HG03097 (cell line): ENCODE data around the gene MACC1.
A peak's percentile ranks its signal among the peaks of the same experiment; 100 is the strongest.

Experiments used
- ATAC-seq: cut with Tn5 transposase; IDR thresholded peaks from one replicate; pipeline ENCODE4 v1.9.1; 2021; ENCODE audit not compliant: unreplicated experiment, low FRiP score

The MACC1 gene

GRCh38 chr7:20229646-20230500 is 12.7 kb upstream of the MACC1 start:
- no peak for ATAC-seq

GRCh38 chr7:20229081-20229480 is 11.9 kb upstream of the MACC1 start:
- no peak for ATAC-seq

DNA sequence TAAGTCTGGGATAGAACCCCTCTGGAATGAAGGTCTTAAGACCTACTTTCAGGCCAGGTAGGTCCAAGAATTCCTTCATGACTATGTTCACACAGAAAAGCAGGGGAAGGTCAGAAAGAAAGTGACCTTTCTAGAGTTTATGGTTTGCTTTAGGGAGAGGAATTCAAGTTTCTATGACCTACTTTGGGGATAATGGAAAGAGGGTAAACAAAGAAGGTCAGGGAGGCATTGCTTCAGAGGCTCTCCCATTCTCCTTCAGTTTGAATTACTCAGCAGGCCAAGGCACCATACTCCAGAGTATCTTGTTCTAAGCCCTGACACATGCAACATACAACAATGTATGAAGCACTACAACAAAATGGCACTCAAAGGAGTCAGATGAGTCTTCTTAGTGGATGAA is 11.5 kb upstream of the MACC1 start:
- no peak for ATAC-seq

DNA sequence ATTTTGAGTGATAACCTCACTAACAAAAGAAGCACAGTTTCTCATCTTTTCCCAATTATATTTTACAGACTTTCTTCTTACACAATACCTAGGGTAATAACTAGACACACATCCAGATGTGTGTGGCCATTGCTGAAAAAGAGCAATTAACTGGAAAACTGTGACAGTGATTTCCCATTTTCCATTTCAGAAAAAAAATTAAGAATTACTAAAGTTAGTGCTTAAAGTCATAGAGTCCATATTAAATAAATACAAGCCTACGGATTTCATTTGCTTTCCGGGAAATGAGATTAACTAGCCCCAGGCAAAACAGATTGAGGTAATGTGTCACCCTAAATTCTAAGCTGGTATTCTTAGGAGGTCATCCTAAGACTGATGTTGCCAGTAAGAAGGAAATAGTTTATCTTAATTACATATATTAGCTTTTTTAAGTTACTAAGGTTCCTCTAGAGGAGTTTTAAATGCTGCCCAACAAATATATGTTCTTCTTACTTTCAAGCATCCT is 10.2 kb upstream of the MACC1 start:
- no peak for ATAC-seq

GRCh38 chr7:20226860-20227259 is 9.7 kb upstream of the MACC1 start:
- no peak for ATAC-seq

DNA sequence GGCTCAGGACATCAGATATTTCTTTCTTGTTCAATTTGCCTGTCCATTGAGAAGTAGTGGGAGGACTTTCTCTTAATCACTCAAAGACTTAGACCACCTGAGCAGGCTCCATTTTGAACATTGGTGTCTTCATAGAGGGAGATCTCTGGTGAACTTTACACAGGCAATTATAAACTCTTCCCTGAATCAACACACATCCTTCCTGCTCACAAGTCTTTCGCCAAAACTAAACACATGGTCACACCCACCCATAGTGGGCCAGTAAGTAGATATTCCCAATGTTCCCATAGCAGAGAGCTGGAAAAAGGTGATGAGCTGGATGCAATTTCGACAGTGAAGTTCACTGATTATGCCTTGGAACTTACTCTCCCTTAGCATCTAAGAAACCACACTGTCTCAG is 8.2 kb upstream of the MACC1 start:
- ATAC-seq, result no peak

DNA sequence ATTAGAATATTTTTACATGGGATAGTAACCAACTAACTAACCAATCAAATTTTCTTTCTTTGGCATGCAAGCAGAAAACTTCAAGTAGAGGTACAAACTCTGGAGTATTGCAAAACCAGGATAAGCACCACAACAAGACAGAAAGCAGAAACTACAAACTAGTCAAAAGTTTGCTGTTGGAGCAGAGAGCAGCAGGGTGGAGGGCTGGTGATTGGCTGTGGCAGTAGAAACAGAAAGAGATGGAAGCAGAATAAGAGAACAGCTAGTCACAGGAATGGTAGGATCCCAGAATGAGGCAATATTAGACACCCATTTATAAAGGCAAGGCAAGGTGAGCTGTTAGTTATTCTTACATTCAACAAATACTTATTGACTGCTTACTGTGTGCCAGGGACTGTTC is 6.8 kb upstream of the MACC1 start:
- ATAC-seq, result no peak

DNA sequence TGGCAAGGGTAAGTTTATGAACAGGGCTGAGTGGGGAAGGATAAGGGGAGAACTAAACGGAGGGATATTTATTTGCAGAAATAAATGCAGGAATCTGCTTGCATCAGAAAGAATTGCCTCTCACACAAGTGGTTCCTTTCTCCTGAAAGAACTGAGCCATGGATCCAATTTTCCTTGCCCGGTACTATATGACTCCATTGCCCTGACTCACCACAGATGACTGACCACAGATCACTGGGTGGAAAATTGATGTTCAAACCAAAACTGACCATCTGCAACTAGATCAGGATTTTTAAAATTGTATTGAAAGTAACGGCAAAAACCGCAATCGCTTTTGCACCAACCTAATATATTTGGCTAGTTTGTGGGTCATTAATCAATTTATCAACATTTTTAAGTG is 6.2 kb upstream of the MACC1 start:
- no peak for ATAC-seq

DNA sequence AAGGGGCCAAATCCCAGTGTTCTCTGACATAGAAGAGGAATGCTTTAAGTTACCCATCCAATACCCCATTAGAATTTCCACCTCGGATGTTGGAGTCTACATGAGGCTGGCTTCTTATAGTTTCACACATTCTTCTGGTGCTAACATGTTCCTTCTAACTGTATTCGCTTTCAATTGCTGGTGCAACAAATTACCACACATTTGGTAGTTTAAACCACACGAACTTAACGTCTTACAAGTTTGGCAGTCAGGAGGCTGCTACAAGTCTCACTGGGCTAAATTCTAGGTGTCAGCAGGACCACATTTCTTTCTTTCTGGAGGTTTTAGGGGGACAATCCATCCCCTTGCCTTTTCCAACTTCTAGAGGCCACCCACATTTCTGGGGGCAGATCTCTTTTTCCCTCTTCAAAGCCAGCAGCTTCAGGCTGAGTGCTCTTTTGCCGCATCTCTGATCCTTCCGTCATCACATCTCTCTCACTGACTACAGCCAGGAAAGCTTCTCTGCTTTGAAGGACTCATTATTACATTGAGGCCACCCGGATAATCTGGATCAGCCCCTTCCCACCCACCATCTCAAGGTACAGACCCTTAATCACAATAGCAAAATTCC is 5.1 kb upstream of the MACC1 start:
- no peak for ATAC-seq

DNA sequence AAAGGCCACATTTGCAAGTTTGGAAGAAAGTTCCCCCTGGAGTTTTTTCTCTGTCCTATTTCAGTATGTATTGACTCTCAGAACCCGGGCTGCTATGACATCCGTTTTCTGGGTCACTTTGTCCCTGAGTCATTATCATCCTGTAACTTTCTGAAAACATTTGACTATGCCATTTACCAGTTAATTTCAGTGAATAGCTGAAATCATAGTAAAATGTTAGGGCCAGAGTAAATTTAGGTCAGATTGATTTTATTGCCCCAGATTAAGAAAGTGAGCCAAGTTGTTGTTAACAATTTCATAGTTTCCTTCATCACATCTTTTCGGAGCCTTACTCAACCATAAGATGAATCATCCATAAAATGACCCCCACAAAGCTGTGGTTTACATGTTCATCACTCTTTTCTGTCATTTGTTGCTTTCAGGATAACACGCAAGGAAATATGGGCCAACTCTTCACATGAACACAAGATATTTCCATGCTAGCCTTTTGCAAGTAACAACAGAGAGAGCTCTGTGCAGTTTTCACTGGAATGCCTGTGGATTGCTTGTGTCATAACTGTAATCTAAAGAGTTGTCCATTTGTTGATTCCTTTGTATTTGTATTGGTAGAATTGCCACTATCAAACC is 3.9 kb upstream of the MACC1 start:
- ATAC-seq, result peak; percentile 20

DNA sequence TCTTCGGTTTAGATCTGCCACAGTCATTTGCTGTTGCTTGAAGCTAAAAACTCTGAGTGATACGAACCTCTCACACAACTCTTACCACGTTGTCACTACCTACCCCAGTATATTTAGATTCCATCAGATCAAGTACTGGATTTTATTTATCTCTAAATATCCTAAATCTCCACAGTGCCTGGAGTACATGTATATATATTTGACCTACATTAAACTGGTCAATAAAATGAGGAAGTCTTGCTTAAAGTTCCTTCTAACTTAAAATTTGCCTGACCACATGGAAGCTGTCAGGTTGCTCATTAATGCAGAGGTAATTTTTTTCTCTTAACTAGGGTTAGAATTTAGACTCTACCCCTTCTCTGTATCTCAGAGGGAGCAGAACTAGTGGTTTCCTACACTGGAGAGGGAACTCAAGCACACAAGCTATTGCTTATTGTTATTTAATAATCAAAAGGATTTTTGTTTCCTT is 3.1 kb upstream of the MACC1 start:
- ATAC-seq, result peak; percentile 24

DNA sequence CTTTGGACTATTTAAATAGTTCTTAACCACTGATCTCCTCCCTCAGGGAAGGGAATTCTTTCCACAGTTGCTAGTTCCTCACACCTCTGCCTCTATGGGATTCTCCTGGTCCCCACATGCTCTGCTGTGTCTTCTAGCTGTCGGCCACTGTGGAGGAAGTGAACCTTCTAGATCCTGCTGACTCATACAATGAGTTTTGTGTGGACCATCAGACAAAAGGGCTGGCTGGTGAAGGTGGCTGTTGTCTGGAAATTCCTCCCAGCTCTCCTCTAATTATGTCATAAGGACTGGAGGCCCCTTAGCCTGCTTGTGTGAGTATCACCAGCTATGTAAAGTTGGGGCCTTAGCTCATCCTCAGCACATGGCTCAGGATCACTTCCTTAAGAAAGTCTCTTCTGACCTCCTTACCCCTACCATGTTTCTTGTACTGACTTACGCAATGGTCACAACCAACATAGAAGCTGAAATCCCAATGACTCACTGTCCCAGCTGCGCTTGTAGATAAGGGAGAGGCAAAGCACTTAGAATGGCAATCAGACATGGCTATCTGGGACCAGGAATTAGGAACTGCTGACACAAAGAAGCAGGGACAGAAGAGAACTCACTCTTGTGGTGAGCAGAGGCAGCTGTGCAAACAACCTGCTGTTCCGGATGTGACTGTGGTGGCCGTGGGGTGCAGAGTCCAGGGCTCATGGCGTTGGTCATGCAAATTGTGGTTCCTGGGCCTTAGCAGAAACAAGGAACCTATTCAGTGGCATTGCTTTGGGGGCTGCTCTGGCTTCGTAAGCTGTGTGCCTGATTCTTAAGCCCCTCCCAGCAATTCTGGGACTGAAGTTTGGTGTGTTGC is 2.5 kb upstream of the MACC1 start:
- peak; percentile 66 for ATAC-seq

DNA sequence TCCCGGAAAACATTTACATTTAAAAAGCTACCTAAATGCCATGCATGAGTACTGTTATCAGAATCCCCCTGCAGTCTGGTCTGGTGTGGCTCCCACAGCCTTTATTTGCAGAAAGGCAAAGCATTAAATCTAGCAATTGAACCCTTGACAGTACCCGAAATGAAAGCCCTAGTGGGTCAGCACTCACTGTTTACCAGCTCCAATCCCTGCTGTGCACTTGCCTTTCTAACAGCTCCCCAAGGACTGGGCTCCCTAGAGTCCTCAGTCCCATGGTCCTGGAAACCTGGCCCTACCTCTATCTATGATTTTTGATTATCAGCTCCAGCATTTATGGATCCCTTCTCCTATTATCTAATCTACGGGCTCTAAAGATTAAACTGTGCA is 1.9 kb upstream of the MACC1 start:
- ATAC-seq, result no peak

GRCh38 chr7:20218279-20218678 is 1.1 kb upstream of the MACC1 start:
- no peak for ATAC-seq

DNA sequence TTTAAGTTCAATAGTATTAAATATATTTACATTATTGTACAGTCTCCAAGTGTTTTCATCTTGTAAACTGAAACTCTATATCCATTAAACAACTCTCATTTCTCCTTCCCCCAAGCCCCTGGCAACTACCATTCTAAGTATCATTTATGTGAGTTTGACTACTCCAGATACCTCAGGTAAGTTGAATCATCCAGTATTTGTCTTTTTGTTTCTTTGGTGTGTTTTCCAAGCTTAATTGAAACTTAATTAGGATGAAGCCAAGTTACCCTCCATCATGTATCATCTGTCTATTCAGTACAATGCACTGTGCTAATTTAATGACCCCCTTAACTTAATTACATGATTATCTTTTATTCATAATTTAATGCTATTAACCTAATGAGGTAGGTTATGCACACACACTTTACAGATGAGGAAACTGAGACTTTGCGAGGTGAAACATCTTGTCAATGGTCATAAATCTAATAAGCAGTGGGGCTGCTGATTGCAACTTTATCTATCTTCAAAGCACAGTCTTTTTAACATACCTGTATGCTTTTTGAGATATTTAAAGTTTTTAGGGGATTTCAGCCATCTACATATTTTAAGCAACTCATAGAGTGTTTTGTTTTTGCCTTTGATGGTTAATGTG is 663 bp downstream of the MACC1 start:
- no peak for ATAC-seq

DNA sequence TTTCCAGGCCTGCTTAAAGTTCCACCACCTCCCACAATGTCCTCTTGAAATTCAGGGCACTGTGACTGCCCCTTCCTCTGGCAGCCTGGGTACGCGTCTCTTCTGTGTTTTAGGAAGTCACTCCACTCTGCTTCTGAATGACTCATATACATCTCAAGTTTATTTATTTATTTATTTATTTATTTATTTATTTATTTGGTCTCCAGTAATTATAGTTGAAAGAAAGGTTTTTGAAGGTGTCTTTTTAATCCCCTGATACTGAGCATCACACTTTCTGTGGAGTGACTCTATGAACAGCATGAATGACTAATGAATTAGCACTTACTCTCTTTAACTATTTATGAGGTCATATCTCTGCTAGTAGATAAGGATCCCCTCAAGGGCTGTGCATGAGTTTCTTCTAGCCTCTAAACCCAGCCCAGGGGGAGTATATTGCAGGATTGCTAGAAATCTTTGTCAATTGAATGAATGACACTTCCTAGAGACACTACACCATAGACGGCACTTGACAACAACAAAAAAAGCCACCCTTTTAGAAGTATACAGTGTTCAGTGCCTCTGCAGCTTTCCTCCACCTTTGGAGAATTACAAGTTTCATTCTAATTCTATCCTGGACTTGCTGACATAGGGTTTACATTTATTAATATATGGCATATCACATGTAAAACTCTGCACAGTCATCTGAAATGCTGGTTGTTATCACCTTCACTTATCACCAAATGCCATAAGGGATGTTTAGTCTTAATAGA is 2.1 kb downstream of the MACC1 start:
- ATAC-seq, result no peak

- no peak for ATAC-seq
These were observed 3.1 kb downstream of the MACC1 start for GRCh38 chr7:20214132-20214531.

DNA sequence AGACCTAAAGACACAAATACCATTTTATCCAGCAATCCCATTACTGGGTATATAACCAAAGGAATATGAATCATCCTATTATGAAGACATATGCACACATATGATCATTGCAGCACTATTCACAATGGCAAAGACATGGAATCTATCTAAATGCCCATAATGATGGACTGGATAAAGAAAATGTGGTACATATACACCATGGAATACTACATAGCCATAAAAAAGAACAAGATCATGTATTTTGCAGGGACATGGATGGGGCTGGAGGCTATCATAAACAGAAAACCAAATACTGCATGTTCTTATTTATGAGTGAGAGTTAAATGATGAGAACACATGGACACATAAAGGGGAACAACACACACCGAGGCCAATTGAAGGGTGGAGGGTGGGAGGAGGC is 3.8 kb downstream of the MACC1 start:
- ATAC-seq, result no peak

DNA sequence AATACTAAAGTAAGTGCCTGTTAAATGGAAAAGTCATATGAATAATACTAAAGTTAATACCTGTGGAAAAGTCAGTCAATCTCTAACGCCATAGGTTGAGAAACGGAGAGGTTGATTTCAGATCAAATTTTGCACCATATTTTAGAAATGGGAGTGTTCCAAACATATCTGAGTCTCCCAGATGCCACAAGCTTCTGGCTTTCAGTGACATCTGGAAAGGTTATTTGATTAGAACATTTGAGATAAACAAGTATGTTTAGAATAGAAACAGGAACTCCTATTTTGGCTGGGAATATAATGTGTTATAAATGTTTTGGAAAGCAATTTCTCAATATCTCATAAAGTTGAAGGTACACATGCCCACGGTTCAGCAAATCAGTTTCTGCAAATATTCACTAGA is 5.8 kb downstream of the MACC1 start:
- no peak for ATAC-seq
